Keratinocyte (primary cell): ENCODE measurements around the gene DACT1.

ENCODE experiments used
- EZH2 ChIP-seq: IDR thresholded peaks from one replicate; pipeline ENCODE4 v1.6.1; 2012; ENCODE audit warnings: inconsistent platforms, mild to moderate bottlenecking, low read length, moderate library complexity
- TF ChIP-seq, protein P1 (sequence below), 3 experiments: IDR thresholded peaks in 1 of 3; conservative IDR thresholded peaks in 1 of 3; optimal IDR thresholded peaks in 1 of 3; 2 replicates in 2 of 3; 3 replicates in 1 of 3; pipeline versions ENCODE3 to v1.5.1; 2011; ENCODE audit warnings: low read length in 3 of 3, mild to moderate bottlenecking in 3 of 3, moderate library complexity in 2 of 3, control low read depth in 1 of 3, inconsistent platforms in 1 of 3; ENCODE audit not compliant: insufficient read depth in 2 of 3; ENCODE audit errors: extremely low read depth in 1 of 3

GRCh38 chr14:58597041-58597440 is 40.7 kb upstream of the DACT1 start:
- TF ChIP-seq EZH2, result no peak
- TF ChIP-seq, protein P1, sequence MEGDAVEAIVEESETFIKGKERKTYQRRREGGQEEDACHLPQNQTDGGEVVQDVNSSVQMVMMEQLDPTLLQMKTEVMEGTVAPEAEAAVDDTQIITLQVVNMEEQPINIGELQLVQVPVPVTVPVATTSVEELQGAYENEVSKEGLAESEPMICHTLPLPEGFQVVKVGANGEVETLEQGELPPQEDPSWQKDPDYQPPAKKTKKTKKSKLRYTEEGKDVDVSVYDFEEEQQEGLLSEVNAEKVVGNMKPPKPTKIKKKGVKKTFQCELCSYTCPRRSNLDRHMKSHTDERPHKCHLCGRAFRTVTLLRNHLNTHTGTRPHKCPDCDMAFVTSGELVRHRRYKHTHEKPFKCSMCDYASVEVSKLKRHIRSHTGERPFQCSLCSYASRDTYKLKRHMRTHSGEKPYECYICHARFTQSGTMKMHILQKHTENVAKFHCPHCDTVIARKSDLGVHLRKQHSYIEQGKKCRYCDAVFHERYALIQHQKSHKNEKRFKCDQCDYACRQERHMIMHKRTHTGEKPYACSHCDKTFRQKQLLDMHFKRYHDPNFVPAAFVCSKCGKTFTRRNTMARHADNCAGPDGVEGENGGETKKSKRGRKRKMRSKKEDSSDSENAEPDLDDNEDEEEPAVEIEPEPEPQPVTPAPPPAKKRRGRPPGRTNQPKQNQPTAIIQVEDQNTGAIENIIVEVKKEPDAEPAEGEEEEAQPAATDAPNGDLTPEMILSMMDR (optimal IDR thresholded peaks at IDR 0.05 in 1 of 3, IDR thresholded peaks at IDR 0.05 in 1 of 3, conservative IDR thresholded peaks at IDR 0.05 in 1 of 3; ENCODE audit: extremely low read depth in 1 of 3, insufficient read depth in 2 of 3, low read length in 3 of 3), result no peak
